ENCODE measurements around the gene RFTN1.

- TF ChIP-seq CREB5 (CRISPR knock-in tag; IDR thresholded peaks at IDR 0.05; ENCODE audit: low read depth) (no peak), PATZ1 (CRISPR knock-in tag; IDR thresholded peaks at IDR 0.05; ENCODE audit: borderline replicate concordance) (no peak), ZFP3 (CRISPR knock-in tag; IDR thresholded peaks at IDR 0.05) (no peak), TSHZ2 (CRISPR knock-in tag; IDR thresholded peaks at IDR 0.05) (no peak), RARB (CRISPR knock-in tag; IDR thresholded peaks at IDR 0.05) (no peak), ESRRG (CRISPR knock-in tag; IDR thresholded peaks at IDR 0.05) (no peak), POU6F1 (CRISPR knock-in tag; IDR thresholded peaks at IDR 0.05; ENCODE audit: borderline replicate concordance, low read depth) (no peak), ARNTL (CRISPR knock-in tag; IDR thresholded peaks at IDR 0.05; ENCODE audit: borderline replicate concordance, low read depth) (no peak), CSDC2 (CRISPR knock-in tag; IDR thresholded peaks at IDR 0.05) (no peak), TOX (CRISPR knock-in tag; IDR thresholded peaks at IDR 0.05; ENCODE audit: borderline replicate concordance) (no peak), ZFP30 (CRISPR knock-in tag; IDR thresholded peaks at IDR 0.05) (no peak), SNAI2 (CRISPR knock-in tag; IDR thresholded peaks at IDR 0.05) (no peak)
Measured at GRCh38 chr3:16514755-16515353, 1.4 kb upstream of the RFTN1 start.
